GM12875 (cell line): ENCODE data around the gene STX2.

Experiments used
- H3K4me3 ChIP-seq: one replicate; pipeline ENCODE4 v1.5.1; 2011; ENCODE audit warnings: low read depth, low read length, control low read depth
- TF ChIP-seq, protein P1 (sequence below): IDR thresholded peaks from 2 replicates; pipeline ENCODE4 v1.5.1; 2011; ENCODE audit warnings: low read depth, mild to moderate bottlenecking, control low read depth, inconsistent platforms, low read length, moderate library complexity, borderline replicate concordance; ENCODE audit not compliant: insufficient read depth

The STX2 gene

GRCh38 chr12:130793554-130793849 lies 45.5 kb downstream of the STX2 start:
- TF ChIP-seq, protein P1, sequence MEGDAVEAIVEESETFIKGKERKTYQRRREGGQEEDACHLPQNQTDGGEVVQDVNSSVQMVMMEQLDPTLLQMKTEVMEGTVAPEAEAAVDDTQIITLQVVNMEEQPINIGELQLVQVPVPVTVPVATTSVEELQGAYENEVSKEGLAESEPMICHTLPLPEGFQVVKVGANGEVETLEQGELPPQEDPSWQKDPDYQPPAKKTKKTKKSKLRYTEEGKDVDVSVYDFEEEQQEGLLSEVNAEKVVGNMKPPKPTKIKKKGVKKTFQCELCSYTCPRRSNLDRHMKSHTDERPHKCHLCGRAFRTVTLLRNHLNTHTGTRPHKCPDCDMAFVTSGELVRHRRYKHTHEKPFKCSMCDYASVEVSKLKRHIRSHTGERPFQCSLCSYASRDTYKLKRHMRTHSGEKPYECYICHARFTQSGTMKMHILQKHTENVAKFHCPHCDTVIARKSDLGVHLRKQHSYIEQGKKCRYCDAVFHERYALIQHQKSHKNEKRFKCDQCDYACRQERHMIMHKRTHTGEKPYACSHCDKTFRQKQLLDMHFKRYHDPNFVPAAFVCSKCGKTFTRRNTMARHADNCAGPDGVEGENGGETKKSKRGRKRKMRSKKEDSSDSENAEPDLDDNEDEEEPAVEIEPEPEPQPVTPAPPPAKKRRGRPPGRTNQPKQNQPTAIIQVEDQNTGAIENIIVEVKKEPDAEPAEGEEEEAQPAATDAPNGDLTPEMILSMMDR = no peak
- no peak overlapping the region for H3K4me3 ChIP-seq

- H3K4me3 ChIP-seq = no peak overlapping the region
- TF ChIP-seq, protein P1 = no peak
Measured at GRCh38 chr12:130792821-130793553, 46.1 kb downstream of the STX2 start.

DNA sequence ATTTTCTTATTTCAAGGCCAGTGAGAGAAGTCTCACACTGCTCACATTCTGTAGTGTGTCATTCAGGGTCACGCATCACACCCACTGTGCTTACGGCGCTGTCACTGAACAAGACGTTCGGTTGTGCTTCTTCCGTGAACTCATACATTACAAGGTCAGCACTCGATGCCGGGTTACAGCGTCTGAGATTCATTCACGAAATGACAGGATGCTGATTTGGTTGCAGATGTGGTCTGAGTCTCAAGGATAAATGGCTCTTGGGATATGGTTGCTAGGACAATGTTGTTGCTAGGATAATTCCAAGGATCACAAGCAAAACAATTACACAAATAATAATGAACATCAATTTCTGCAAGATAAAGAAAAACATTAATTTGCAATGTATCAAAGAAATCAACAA lies 47.4 kb downstream of the STX2 start:
- TF ChIP-seq, protein P1 = no peak
- H3K4me3 ChIP-seq = no peak overlapping the region

GRCh38 chr12:130788515-130788914 lies 50.5 kb downstream of the STX2 start:
- no peak overlapping the region for H3K4me3 ChIP-seq
- TF ChIP-seq, protein P1 = no peak

DNA sequence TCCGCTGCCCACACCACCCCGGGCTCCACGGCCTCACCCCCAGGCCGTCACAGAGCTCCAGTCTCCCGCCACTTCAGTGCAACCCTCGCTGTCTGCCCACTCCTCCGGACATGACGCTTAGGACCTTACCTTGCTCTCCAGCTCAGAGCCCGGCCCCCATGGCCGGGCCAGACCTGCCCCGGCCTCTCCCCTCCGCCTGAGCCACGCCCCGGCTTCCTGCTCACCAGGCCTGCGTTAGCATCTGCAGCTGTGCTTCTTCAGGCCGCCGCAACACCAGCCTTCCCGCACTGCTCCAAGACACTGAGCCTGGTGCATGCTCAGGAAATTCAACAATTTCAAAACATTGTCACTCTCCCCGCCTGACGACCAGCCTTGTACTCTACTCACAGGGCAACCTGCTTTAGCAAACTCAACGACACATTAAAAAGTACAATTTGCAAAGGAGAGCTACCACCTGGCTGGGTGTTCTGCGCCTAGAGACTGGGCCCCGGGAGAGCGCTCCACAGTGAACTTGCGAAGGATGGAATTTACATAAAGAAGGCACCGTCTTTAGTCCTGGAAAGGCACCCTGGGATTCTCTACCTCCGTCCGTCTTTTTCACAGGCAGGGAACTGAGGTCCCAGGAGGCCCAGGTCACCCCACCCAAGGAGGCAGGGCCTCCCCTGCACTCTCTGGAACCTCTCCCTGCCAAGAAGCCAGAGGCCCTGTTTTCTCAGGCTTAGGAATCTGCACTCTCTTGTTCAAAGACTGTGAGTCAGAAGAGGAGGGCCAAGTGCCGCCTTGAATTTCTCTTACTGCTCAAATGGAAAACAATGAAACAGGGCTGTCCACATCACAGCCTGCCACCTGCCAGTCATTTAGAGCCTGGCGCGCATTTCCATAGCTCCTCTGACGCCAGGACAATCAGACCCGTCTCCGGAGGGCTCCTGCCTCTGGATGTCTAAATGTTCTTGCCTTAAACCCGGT lies 51.3 kb downstream of the STX2 start:
- TF ChIP-seq, protein P1 = no peak
- H3K4me3 ChIP-seq = no peak overlapping the region

- no peak overlapping the region for H3K4me3 ChIP-seq
Measured at GRCh38 chr12:130787041-130787440, 52.0 kb downstream of the STX2 start.

More at GRCh38 chr12:130787041-130787440, 52.0 kb downstream of the STX2 start:
- TF ChIP-seq, protein P1 = no peak
